K562 (cell line): ENCODE data around the gene SHANK1. TPM values are rescaled to one million over a fixed set of nuclear protein-coding genes. Genes with fewer than 3 reads are reported as not detected.

Experiments
- ATAC-seq: fragments of 200-7000 bp; cut with Tn5 transposase; 3 replicates; pipeline ENCODE4 v1.9.1; 2020; ENCODE audit warnings: moderate library complexity
- BruUV-seq: library from RNA; stranded (reverse); fragments of 400-500 nt; replicated peaks from 2 replicates; lab custom pipeline; 2021; lab: Mats Ljungman, UMichigan
- CTCF ChIA-PET: fragments of 300-600 bp; formaldehyde crosslinking; extraction: SDS; loops from one replicate; lab custom pipeline; 2021; ENCODE audit warnings: low intra/inter-chr PET ratio; lab: Yijun Ruan, JAX
- POLR2A ChIA-PET: fragments of 300-600, 350-650 bp; sonication (Branson Sonifier 250); formaldehyde crosslinking; extraction: SDS; loops from one replicate; lab custom pipeline; 2021; ENCODE audit warnings: antibody characterized with exemption, inconsistent platforms; lab: Yijun Ruan, JAX
- DNase-seq, 4 experiments: peaks; one replicate each; pipeline versions ENCODE4 v3.0.0 to v3.0.0-alpha.2; 2011 to 2018; ENCODE audit warnings: low spot score in 3 of 4, mixed read lengths in 3 of 4; ENCODE audit errors: extremely low read depth in 1 of 4
- FAIRE-seq: peaks from 2 replicates; lab custom pipeline; 2011; peaks lifted over from hg19 to GRCh38; lab: Jason Lieb, UNC
- H2AFZ ChIP-seq: 2 replicates; pipeline ENCODE4 v1.6.0; 2011; ENCODE audit warnings: low read depth, low read length, control low read depth, inconsistent platforms
- H3K27ac ChIP-seq: fragments of 200-600 bp; 3 replicates; pipeline ENCODE4 v1.8.0; 2011; ENCODE audit warnings: low read depth, mild to moderate bottlenecking, control low read depth, inconsistent platforms, low read length, moderate library complexity, mixed read lengths; ENCODE audit errors: extremely low read depth
- H3K27me3 ChIP-seq, 2 experiments: fragments of 300-600 bp in 1 of 2; 2 replicates in 1 of 2; 3 replicates in 1 of 2; pipeline versions ENCODE4 v1.6.0 to v1.8.0; 2011; ENCODE audit warnings: inconsistent platforms in 2 of 2, low read length in 2 of 2, mild to moderate bottlenecking in 1 of 2, mixed read lengths in 1 of 2, moderate library complexity in 1 of 2; ENCODE audit not compliant: control insufficient read depth in 2 of 2, insufficient read depth in 2 of 2
- H3K36me3 ChIP-seq: fragments of 300-600 bp; 3 replicates; pipeline ENCODE4 v1.8.0; 2011; ENCODE audit warnings: mild to moderate bottlenecking, low read length, inconsistent platforms; ENCODE audit not compliant: control insufficient read depth, insufficient read depth
- H3K4me1 ChIP-seq, 2 experiments: fragments of 200-600 bp in 1 of 2; replicated peaks in 1 of 2; 2 replicates in 1 of 2; 3 replicates in 1 of 2; pipeline versions ENCODE4 v1.5.1 to v1.8.0; 2011; ENCODE audit warnings: inconsistent platforms in 2 of 2, low read length in 2 of 2, mild to moderate bottlenecking in 1 of 2, mixed read lengths in 1 of 2, moderate library complexity in 1 of 2; ENCODE audit not compliant: control insufficient read depth in 2 of 2, insufficient read depth in 2 of 2
- H3K4me2 ChIP-seq: 2 replicates; pipeline ENCODE4 v1.6.1; 2011; ENCODE audit warnings: low read length, control low read depth, inconsistent platforms, mixed read lengths; ENCODE audit not compliant: insufficient read depth
- H3K4me3 ChIP-seq: fragments of 200-600 bp; sonication (generic), shearing (Covaris generic); 2 replicates; pipeline ENCODE4 v1.5.1; 2016; ENCODE audit warnings: control low read depth, inconsistent platforms
- H3K79me2 ChIP-seq: fragments of 200-600 bp; 3 replicates; pipeline ENCODE4 v1.8.0; 2011; ENCODE audit warnings: low read length, inconsistent platforms; ENCODE audit not compliant: control insufficient read depth, insufficient read depth
- H3K9ac ChIP-seq, 2 experiments: 2 replicates each; pipeline versions ENCODE4 v1.6.0 to v1.6.1; 2011; ENCODE audit warnings: low read depth in 2 of 2, low read length in 2 of 2, control low read depth in 1 of 2, inconsistent platforms in 1 of 2, mild to moderate bottlenecking in 1 of 2, mixed read lengths in 1 of 2; ENCODE audit not compliant: insufficient read depth in 1 of 2
- H3K9me1 ChIP-seq: one replicate; pipeline ENCODE4 v1.6.0; 2011; ENCODE audit warnings: inconsistent platforms, mild to moderate bottlenecking, low read length, moderate library complexity; ENCODE audit not compliant: control insufficient read depth, insufficient read depth
- H3K9me3 ChIP-seq: replicated peaks from 2 replicates; pipeline ENCODE4 v1.5.1; 2011; ENCODE audit warnings: low read depth, low read length, inconsistent platforms; ENCODE audit not compliant: control insufficient read depth, insufficient read depth
- H4K20me1 ChIP-seq: replicated peaks from 2 replicates; pipeline ENCODE4 v1.6.1; 2011; ENCODE audit warnings: low read length, inconsistent platforms, mixed read lengths; ENCODE audit not compliant: control insufficient read depth, insufficient read depth
- ATF1 ChIP-seq, 2 experiments: fragments of 450-650 bp in 1 of 2; IDR thresholded peaks; 2 replicates each; pipeline ENCODE4 v1.6.1; 2016; ENCODE audit warnings: missing compliant biosample characterization in 1 of 2, missing genetic modification characterization in 1 of 2
- CBX3 ChIP-seq, 2 experiments: IDR thresholded peaks; 1 replicate in 1 of 2; 2 replicates in 1 of 2; pipeline ENCODE4 v1.6.1; 2012; ENCODE audit warnings: inconsistent platforms in 2 of 2, low read length in 2 of 2, borderline replicate concordance in 1 of 2, control low read depth in 1 of 2
- CHD4 ChIP-seq: fragments of 200-600 bp; sonication (generic); IDR thresholded peaks from 3 replicates; pipeline ENCODE4 v1.6.1; 2012; ENCODE audit warnings: low read depth, mild to moderate bottlenecking, mixed read lengths, low read length, inconsistent platforms; ENCODE audit not compliant: insufficient read depth, insufficient replicate concordance, poor library complexity, severe bottlenecking
- DPF2 ChIP-seq: fragments of 450-650 bp; IDR thresholded peaks from 2 replicates; pipeline ENCODE4 v1.6.1; 2016
- ESRRA ChIP-seq: fragments of 450-650 bp; IDR thresholded peaks from 2 replicates; pipeline ENCODE4 v1.6.1; 2014; ENCODE audit warnings: low read depth, mild to moderate bottlenecking, moderate library complexity, borderline replicate concordance
- GMEB1 ChIP-seq: fragments of 250-450 bp; sonication (Bioruptor Pico); IDR thresholded peaks from 2 replicates; pipeline ENCODE4 v1.4.0; 2020; ENCODE audit warnings: mild to moderate bottlenecking
- KLF6 ChIP-seq: fragments of 250-450 bp; sonication (Bioruptor Pico); IDR thresholded peaks from 2 replicates; pipeline ENCODE4 v1.4.0; 2020; ENCODE audit warnings: mild to moderate bottlenecking, moderate library complexity, borderline replicate concordance
- RAD21 ChIP-seq, 2 experiments: fragments of 250-450 bp in 1 of 2; fragments of 450-650 bp in 1 of 2; sonication (Bioruptor Pico) in 1 of 2; formaldehyde crosslinking in 1 of 2; IDR thresholded peaks in 1 of 2; conservative IDR thresholded peaks in 1 of 2; 2 replicates each; pipeline versions ENCODE4 v1.4.0 to v1.8.0; 2020 to 2022; ENCODE audit warnings: mild to moderate bottlenecking in 2 of 2, moderate library complexity in 1 of 2
- RBM15 ChIP-seq: fragments of 200-400 bp; formaldehyde crosslinking; IDR thresholded peaks from 2 replicates; pipeline ENCODE4 v1.6.1; 2018; ENCODE audit warnings: mild to moderate bottlenecking, low read length, moderate library complexity; ENCODE audit not compliant: insufficient read depth
- ZEB2 ChIP-seq: fragments of 450-650 bp; IDR thresholded peaks from 2 replicates; pipeline ENCODE4 v1.6.1; 2016
- WGBS: fragments of 100-300 bp; shearing (Covaris generic); methylation state at CpG from one replicate; pipeline ENCODE4 v1.1.6; 2016; ENCODE audit warnings: low coverage, mixed read lengths; ENCODE audit not compliant: insufficient coverage; ENCODE audit errors: missing lambda C conversion rate; 5-methylcytosine and 5-hydroxymethylcytosine counted together
- in situ Hi-C: fragments of 300-500 bp; cut with MboI; formaldehyde crosslinking; loops from 4 replicates; pipeline ENCODE4 v1.15.0; 2018; ENCODE audit warnings: inconsistent platforms, mixed read lengths
- intact Hi-C: fragments of 100-400 bp; cut with micrococcal nuclease; formaldehyde crosslinking; loops from 2 replicates; pipeline ENCODE4 v1.14.2; 2022
- polyA plus RNA-seq, 8 experiments: library from polyadenylated mRNA; depleted of rRNA in 4 of 8; stranded (reverse) in 5 of 8; unstranded in 3 of 8; fragments of >200 nt; fragmentation: Nextera tagmentation in 2 of 8; fragmentation: Illumina TruSeq in 1 of 8; extraction: Ambion mirVana in 2 of 8; extraction: Trizol in 1 of 8; gene quantifications; 2 replicates each; pipeline versions ENCODE4 v1.2.1 to v1.2.3, GENCODE V29; 2011 to 2014; ENCODE audit warnings: inconsistent platforms in 1 of 8, missing spikeins in 1 of 8
- total RNA-seq, 7 experiments: library from RNA; depleted of rRNA in 6 of 7; stranded (reverse); fragments of >200 nt in 6 of 7; fragmentation: Illumina TruSeq in 2 of 7; extraction: Trizol in 2 of 7; gene quantifications; 2 replicates each; pipeline versions ENCODE4 v1.2.1 to v1.2.3, GENCODE V29; 2011 to 2021; ENCODE audit warnings: low replicate concordance in 1 of 7

Gene SHANK1
- total and polyA plus RNA-seq, 9 of the 15 experiments (the other 6 are each of a cell fraction or from before 2014, with no cell fraction given): 0.33 to 1.3 (median 0.55) TPM; not detected in 2

- FAIRE-seq: peak; percentile 96
- intact Hi-C loops: no loop called here
- TF ChIP-seq RAD21 (CRISPR knock-in tag; conservative IDR thresholded peaks at IDR 0.05 in 1 of 2, IDR thresholded peaks at IDR 0.05 in 1 of 2) (peak; percentile 41 to 64; a peak in 3 of 4 replicates), ZEB2 (peak; percentile 65), CHD4 (no peak), GMEB1 (CRISPR knock-in tag) (no peak), CBX3 (IDR thresholded peaks at IDR 0.05; ENCODE audit: borderline replicate concordance in 1 of 2, low read length in 2 of 2) (0 out of 3 replicates have a peak, but pooled peaks of 1 of the 2 experiments have one; percentile 50), ATF1 (CRISPR knock-in tag; IDR thresholded peaks at IDR 0.05) (no peak), ATF1 (tag; IDR thresholded peaks at IDR 0.05) (peak; percentile 12; the same call in 1 of the 2 replicates), RBM15 (no peak), KLF6 (CRISPR knock-in tag) (no peak), ESRRA (peak; percentile 79; the same call in 1 of the 2 replicates), DPF2 (no peak)
Measured at GRCh38 chr19:50669302-50670101, 50.1 kb downstream of the SHANK1 start.

More at GRCh38 chr19:50669302-50670101, 50.1 kb downstream of the SHANK1 start:
- ATAC-seq (peak; percentile 83), DNase-seq (peak; percentile 68 to 75 (median 70))
- no peak overlapping the region for H3K9ac ChIP-seq
- H4K20me1 ChIP-seq: peaks cover 9% of the 10 kb centered on the region; the same call in 1 of the 2 replicates
- peaks cover 0 to 32% of the 10 kb centered on the region in 2 experiments; a peak in 2 of 5 replicates for H3K4me1 ChIP-seq
- H3K9me3 ChIP-seq: peaks cover under 1% of the 10 kb centered on the region
- 6% methylated on average over 23 of the region's 23 CpGs for WGBS
- in situ Hi-C loops: no loop called here
- ChIA-PET POLR2A (interaction anchor here (0.9 to 1.5 kb wide), 5 partner anchors 8 to 135 kb away, joined by 3 to 5 read pairs (median 3); no protein-coding TSS in a partner anchor), CTCF (interaction anchor here (0.5 to 1.6 kb wide), 7 partner anchors 62 to 360 kb away, joined by 3 to 11 read pairs (median 5); no protein-coding TSS in a partner anchor)
- no TSS peak for BruUV-seq
- H3K4me3 ChIP-seq: no peak overlapping the region
- no peaks in the 10 kb centered on the region for H3K36me3 ChIP-seq
- no peaks in the 10 kb centered on the region for H3K79me2 ChIP-seq
- H3K9me1 ChIP-seq: no peaks in the 10 kb centered on the region
- peaks cover 19 to 43% of the 10 kb centered on the region in 2 experiments for H3K27me3 ChIP-seq
- no peak overlapping the region; the same call in 1 of the 2 replicates for H3K4me2 ChIP-seq
- H2AFZ ChIP-seq: no peak overlapping the region
- H3K27ac ChIP-seq: no peak overlapping the region
